ENCODE results near the gene QKI.
"Not testable (repeated sequence)": the region's sequence is repeated elsewhere in the genome, so short reads cannot be mapped to it uniquely, and the experiment has no call there.

QKI gene

DNA sequence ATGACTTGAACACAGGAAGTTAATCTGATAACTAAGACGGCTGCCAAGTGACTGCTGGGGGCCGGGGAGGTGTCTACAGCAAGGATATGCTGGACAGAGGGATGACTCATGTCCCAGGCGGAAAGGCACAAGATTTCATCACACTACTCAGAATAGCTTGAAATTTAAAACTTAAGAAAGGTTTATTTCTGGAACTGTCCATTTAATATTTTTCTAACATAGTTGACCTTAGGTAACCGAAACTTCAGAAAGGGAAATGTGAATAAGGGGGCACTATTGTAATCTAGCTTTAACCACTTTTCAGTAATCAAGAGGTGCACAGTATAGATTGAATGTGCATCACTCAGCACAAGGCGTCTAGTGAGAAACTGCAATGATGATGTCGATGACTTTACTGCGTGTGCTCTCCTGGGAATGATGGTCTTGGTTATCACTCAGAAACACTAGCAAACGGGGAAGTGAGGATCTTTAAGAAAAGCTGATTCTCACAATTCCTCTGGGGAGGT, 171.5 kb downstream of the QKI start:
- DNase-seq: no peak

DNA sequence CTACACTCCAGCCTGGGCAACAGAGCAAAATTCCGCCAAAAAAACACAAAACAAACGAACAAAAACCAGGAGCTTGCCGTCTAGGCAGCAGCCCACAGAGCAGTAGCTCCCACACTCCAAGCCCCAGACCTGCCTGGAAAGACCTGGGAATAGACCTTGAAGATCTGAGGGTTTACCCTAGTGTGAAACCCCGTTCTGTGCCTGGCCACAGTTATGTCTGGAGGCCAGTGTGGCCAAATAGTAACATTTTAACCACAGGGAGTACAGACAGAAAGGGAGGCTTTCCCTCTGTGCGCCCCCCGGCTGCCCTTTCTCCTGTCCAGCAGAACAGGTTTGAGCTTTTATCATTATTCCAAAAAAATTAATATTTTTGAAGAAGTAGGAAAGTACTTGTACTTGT, 172.4 kb downstream of the QKI start:
- DNase-seq: no peak

DNA sequence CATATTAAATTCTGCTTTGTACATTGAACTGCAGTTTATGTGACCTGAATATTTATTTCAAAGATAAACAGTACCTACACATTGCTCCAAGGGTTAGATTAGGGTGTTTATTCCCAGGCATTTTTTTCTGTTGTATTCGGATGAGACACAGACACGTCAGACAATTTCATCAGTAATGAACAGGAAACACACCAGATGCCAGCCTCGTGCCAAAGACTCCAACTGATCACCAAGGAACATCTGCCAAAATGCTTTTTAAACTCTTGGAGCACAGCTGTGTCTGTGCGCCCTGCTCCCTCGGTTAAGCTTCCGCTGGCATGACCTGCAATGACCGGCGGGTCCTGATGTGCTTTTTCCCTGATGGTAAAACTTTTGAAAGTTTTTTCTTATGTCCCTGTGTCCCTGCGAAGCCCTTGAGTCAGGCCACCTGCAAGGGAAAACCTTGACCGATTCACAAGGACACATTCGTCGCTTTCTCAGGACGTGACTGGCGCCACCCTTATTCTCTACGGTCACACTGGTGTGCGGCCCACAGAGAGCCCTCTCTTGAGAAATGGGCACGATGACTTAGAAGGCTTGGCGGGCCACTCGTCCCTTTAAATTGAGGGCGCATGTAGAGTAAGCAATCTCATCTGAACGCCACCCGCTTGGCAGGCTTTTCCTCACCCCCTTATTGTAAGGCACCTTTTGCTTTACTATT, 173.9 kb downstream of the QKI start:
- peak; percentile 11 for DNase-seq

DNA sequence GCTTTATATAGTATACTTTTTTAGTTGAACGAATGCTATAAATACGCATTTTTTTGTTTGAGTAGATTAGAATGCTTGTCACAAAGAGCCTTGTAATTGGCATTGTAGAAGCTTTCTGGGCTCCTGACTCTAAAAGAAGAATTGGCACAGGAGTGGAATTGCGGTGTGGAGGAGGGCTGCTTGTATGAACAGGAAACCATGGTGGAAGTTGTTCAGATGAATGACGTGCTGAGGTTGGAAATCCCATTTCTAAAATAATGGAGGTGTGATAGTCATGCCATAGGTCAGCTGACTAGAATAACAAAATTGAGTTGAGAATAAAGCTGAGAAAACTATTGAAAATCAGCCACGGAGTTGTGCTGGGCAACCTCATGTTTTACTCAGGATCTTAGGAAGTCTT, 174.9 kb downstream of the QKI start:
- DNase-seq: no peak

DNA sequence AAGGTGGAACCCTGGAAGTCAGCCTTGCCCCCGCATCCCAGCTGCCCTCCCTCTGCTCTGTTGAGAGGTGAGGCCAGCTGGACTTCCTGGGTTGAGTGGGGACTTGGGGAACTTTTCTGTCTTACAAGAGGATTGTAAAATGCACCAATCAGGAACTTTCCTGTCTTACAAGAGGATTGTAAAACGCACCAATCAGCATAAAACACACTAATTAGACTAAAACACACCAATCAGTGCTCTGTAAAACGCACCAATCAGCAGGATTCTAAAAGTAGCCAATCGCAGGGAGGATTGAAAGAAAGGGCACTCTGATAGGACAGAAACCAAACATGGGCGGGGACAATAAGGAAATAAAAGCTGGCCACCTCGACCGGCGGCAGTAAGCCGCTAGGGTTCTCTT, 175.6 kb downstream of the QKI start:
- DNase-seq: not testable (repeated sequence)

DNA sequence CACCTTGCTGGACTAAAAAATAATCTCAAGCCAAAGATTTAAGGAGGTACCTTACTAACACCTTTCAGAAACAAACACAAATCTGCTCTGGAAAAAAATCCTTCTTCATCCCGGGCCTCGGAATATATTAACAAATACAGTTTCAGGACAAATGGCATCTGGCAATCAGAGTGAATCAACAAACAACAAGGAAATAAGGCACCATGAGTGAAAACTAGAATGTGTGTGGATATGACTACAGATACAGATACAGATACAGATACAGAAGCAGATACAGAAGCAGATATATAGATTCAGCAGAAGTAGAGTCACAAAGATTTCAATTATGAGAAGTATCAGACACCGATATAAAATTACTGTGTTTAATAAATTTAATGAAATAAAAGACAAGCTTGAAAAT, 178.4 kb downstream of the QKI start:
- DNase-seq: no peak

DNA sequence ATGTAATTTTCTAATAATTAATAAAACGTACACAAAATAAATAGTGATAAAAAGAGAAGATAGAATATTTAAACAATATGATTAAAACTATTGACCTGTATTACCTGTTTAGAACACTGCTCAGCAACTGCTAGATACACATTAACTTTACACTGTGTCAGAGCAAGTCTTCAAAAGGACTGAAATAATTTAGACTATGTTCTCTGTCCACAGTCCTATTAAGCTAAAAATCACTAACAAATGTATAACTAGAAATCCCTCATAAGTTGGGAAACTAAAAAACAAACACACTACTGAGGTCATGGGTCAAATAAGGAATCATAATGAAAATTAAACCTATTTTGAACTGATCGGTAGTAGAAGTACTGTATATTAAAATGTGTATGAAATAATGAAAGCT, 181.7 kb downstream of the QKI start:
- no peak for DNase-seq

DNA sequence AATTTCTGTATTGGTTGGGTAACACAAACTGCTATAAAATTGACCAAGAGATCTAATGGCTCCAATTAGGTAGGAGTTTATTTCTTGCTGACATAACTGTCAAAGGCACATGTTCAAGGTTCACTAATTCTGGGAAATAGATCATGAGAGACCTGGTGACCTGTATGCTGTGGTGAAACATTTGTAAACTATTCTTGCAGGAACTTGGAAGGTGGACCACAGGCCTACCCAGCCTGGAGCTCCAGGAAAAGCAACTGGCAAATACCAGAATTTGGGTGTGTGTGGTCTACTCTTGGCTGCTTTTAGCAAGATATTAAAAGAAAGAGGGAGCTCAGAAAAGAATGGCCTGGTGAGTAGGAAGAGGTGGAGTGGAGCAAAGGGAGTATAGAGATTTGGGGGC, 184.6 kb downstream of the QKI start:
- no peak for DNase-seq

DNA sequence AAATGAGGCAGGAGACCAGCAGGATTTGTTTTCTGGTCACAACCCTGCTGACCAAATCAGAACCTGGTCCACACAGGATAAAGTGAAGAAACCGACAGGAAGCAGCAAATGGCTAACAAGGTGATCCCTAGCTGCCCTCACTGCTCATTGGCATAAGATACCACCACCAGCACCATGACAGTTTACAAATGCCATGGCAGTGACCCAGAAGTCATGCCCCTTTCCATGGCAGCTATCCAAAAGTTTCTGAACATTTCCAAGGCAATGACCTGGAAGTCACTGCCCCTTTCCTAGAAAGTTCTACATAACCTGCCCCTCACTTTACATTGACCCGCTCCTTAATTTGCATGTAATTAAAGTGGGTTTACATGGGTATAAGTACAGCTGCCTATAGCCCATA, 185.2 kb downstream of the QKI start:
- no peak for DNase-seq

DNA sequence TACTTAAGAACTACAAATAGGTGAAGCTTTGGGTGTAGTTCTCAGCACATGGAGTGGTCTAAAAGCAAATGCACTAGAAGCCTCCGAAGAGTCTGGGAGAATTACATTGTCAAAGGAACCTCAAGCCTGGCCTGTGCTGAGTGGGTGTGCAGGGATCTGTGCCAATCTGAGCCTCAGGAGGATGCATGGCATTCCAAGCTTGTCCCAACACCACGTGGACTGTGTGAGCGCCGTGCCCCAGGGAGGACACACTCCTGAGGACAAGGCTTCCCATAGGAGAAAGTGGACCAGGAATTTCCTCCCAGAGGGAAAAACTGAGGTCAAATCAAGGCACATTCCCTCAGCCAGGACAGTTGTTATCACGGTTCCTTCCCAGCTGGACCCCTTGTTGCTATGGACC, 185.8 kb downstream of the QKI start:
- no peak for DNase-seq

DNA sequence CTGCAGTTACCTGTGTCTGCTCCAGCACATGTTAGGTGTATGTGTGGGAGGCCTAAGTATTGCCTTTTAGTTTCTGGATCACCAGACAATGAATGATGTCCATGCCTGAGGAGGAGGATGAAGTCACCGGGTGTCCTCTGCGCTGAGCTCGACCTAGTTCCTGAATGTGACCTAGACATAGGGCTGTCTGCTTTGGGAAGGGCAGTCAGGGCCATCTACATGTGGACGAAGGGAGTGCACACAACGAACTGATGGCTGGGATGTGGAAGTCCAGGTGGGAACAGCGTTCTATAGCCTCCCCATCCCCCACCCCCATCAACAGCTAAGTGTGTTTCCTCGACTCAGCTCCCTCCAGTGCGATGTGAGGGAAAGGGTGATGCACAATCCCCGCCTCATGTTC, 186.3 kb downstream of the QKI start:
- no peak for DNase-seq

DNA sequence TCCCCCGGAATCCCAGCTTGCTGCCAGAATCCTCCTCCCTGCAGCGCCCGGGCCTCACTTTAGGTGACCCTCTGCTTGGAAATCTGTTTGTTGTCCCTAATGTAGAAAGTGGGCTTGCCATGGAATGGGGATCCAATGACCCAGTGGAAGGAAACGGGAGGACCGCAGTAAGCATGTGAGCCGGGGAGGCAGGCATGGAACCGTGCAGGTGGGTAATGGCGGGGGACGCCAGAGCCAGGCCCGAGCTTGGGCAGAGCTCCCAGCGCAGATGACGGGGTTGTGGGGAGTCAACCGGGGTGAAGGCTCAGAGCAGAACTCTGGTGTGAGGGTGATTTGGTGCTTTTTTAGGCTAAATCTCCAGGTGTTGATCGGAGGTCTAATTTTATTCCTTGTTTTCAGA, 188.3 kb downstream of the QKI start:
- no peak for DNase-seq

DNA sequence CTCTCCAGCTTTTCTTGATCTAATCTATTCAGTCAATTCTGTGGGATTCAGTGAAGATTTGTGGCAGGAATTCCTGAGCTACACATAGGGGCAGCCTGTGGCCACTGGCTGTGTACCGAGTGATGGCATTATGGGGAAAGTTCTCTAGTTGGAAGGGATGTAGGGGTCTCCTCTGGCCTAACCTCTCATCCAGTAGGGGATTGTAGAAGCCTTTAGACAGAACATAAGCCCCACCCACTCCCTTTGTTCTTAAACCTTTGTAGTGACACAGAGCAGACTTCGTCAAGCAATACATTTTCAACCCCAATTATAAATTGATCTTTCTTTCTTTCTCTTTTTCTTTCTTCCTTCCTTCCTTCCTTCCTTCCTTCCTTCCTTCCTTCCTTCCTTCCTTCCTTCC, 188.9 kb downstream of the QKI start:
- no peak for DNase-seq

DNA sequence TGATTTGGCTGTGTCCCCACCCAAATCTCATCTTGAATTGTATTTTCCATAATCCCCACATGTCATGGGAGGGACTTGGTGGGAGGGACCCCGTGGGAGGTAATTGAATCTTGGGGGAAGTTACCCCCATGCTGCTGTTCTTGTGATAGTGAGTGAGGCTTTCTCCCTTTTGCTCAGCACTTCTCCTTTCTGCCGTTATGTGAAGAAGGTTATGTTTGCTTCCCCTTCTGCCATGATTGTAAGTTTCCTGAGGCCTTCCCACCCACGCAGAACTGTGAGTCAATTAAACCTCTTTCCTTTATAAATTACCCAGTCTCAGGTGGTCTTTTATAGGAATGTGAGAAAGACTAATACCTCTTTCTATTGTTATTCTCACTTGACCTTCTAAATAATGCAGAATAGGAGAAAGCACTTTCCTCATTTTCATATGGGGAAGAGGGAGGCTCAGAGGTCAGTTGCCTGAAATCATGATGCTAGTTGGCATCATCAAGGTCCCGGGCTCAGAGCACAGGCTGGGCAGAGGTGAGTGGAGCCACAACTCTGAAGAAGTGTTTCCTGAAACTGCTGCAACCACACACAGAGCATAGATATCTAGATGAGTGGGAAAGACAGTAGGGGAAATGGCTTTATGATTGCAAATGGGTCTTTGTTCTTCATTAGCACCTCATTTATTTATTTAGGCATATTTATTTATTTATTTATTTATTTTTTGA, 191.0 kb downstream of the QKI start:
- DNase-seq: no peak

DNA sequence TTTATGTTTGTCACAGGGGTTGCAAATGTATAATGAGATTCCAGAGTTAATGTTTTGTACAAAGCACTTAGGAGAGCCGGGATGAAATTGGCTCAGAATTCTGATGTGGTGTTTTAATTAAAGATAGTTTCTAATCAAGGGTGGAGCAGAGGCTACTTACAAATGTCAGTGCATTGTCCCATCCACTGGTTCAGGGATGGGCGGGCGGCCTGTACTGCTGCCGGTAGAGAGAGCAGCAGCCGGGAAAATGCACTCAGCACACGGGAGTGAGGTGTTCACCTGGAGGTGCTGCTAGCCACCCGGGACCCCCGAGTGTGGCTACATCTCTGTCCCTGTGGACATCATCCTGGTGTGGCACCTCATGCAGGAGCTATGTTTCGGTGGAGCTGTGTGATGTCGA, 193.3 kb downstream of the QKI start:
- no peak for DNase-seq

DNA sequence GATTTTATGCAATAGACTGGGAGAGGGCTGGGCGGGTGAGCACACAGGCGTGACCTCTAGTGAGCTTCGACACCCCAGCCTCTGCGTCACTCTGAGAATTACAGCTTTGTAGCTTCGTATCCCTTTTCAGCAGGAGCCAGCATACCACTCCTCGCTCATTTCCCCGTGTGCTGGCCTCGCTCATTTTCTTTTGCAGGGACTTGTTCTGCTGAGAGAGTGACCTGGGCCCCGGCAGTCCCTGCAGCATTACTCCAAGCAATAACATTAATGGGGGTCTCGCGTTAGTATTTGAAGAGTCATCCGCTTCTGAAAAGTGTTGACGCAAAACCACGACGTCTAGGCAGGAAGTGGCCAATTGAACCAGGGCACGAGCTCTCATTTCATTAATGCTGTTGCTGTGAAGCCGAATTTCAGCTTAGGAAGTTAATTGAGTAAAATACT, 193.7 kb downstream of the QKI start:
- no peak for DNase-seq

DNA sequence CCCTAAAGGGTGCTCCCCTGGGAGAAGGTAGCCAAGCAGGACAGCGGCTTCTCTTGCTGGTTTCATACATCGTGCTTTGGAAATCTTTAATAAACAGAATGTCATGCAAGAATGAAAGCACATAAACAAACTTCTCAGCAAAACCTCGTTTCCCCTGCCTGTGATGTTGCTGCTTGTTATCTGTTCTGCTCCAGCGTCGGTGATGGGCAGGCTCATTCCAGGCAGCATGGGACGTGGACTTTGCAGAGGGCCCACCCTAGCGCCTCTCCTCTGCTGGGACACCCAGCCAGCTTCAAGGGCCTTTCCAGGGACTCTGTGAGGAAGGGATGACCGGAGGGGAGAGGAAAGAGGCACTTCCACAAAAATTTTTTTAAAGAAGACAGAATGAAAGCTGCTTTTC, 197.7 kb downstream of the QKI start:
- DNase-seq: no peak

DNA sequence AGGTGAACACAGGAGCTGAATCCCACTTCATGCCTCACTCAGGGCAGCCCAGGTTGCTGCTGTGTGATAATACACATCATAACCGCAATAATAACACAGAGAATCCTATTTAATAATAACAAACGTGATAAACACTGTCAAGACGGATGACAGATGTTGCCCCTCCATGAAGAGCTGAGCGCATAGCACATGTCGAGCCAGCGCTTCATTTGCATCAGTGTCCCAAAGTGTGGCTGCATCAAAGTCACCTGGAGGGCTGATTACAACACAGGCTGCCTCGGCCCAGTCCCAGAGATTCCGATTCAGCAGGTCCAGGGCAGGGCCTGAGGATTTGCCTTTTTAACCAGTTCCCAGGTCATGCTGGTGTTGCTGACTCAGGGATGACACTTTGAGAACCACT, 198.5 kb downstream of the QKI start:
- peak; percentile 75 for DNase-seq

DNA sequence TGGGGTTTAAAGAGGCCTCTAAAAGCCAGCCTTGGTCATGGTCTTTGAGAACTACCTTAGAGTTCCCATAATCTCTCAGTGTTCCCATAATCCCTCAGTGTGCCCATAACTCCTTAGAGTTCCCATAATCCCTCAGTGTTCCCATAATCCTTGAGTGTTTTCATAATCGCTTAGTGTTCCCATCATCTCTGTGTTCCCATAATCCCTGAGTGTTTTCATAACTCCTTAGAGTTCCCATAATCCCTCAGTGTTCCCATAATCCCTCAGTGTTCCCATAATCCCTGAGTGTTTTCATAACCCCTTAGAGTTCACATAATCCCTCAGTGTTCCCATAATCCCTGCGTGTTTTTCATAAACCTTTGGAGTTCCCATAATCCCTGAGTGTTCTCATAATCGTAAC, 199.2 kb downstream of the QKI start:
- DNase-seq: no peak

DNA sequence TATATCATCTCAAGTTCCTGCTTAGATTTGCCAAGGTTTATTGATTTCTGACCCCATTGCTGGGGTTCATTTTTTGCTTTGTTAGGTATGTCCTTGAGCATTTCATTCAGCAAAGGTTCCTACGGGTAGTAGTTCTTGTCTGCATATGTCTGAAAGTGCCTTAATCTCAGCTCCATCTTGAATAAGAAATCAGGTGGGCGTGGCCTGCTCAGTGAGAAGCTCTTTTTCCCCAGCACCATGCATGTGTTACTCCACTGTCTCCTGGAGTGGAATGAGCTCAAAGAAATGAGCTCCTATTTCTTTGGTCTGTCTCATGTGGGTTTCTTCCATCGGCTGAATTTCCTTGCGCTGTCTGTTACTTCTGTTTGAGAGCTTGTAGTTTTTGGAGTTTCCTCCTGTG, 201.9 kb downstream of the QKI start:
- DNase-seq: no peak

DNA sequence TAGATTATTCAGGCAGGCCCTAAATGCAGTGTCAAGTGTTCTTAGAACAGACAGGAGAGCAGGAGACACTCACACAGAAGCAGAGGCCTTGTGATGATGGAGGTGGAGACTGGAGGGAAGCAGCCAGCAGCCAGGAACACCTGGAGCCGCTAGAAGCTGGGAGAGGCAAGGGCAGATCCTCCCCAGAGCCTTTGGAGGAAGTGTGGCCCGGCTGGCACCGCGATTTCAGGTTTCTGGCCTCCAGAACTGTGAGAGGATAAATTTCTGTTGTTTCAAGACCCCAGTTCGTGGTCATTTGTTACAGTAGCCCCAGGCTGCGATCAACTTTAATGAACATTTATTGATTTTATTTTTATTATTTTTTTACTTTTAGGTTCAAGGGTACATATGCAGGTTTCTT, 203.0 kb downstream of the QKI start:
- no peak for DNase-seq

DNA sequence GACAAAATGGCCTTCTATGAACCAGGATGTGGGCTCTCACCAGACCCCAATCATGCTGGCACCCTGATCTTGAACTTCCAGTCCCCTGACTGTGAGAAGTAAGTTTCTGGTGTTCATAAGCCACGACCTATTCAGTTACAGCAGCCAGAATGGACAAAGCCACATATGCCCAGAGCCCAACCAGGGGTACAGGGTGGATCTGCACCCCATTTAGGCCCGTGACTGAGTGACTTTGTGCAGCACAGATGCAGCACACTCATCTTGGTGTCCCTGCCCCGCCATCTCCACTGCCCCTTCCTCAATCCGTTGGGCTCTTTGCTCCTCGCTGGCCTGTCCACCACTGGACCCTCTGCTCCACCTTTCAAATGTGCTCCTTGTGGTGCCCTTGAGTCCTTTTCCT, 205.6 kb downstream of the QKI start:
- DNase-seq: no peak

DNA sequence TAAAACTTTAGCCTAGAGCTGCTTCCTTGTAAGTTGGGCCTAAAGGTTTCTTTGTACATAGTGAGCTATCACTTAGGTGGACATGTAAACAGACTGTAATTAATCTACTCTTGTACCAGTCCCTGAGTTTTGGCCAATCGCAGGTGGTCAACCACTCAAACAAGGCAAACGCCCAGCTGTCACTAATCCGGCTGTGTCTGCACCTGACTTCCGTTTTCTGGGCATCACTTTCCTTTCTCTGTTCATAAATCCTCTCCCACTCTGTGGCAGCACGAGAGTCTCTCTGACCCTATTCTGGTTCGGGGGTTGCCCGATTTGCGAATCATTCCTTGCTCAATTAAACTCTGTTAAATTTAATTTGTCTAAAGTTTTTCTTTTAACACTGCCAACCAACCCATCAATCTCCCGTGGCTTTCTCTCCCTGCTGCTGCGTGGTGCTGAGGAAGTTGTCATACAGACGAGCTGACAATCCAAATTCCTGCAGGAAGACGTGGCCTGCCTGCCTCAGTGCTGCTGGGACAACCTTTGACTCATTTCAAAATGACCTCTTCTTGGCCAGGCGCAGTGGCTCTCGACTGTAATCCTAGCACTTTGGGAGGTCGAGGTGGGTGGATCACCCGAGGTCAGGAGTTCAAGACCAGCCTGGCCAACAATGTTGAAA, 206.3 kb downstream of the QKI start:
- DNase-seq: peak; percentile 61

DNA sequence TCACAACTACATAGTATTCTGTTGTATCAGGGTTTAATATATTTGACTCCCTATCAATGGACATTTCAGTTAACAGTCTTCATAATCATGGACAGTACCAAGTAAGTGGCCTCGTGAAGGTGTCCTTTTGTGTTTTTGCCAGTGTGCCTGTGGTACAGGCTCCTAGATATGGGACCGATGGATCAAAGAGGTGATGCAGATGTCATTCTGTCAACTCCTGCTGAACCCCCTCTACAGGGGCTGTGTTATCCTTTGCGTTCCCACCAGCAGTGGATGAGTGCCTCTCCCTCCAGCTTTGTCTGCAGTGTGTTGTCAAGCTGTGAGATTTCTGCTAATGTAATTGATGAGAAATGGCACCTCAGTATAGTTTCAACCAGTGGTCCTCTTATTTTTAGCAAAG, 210.7 kb downstream of the QKI start:
- no peak for DNase-seq

All from NCI-H524 treated with DMSO at 0.1 percent for 48 hours (cell line).